Liver (tissue), 3 donors: ENCODE measurements around the gene PTPRD.

Experiments used
- EGR1 ChIP-seq, 2 donors: IDR thresholded peaks; 2 replicates each; pipeline ENCODE4 v1.6.1; 2016 to 2018; ENCODE audit warnings: antibody characterized with exemption in 2 of 2, low read depth in 2 of 2
- FOXA1 ChIP-seq: IDR thresholded peaks from 2 replicates; pipeline ENCODE4 v1.6.1; 2016; ENCODE audit warnings: antibody characterized with exemption
- GABPA ChIP-seq, 2 donors: IDR thresholded peaks in 1 of 2; conservative IDR thresholded peaks in 1 of 2; 2 replicates each; pipeline ENCODE4 v1.6.1; 2016; ENCODE audit warnings: antibody characterized with exemption in 2 of 2, mild to moderate bottlenecking in 1 of 2, moderate library complexity in 1 of 2
- JUND ChIP-seq, 2 donors: IDR thresholded peaks; 2 replicates each; pipeline ENCODE4 v1.6.1; 2016; ENCODE audit warnings: antibody characterized with exemption in 2 of 2
- RAD21 ChIP-seq, 2 donors: IDR thresholded peaks; 2 replicates each; pipeline ENCODE4 v1.6.1; 2016; ENCODE audit warnings: antibody characterized with exemption in 2 of 2, mild to moderate bottlenecking in 2 of 2
- SP1 ChIP-seq: IDR thresholded peaks from 2 replicates; pipeline ENCODE4 v1.6.1; 2018; ENCODE audit warnings: antibody characterized with exemption, mild to moderate bottlenecking
- TAF1 ChIP-seq: conservative IDR thresholded peaks from 2 replicates; pipeline ENCODE4 v1.6.1; 2016; ENCODE audit warnings: antibody characterized with exemption, mild to moderate bottlenecking
- TF ChIP-seq, protein P1 (sequence below): fragments of 150-350 bp; IDR thresholded peaks from 2 replicates; pipeline ENCODE4 v1.5.1; 2017; ENCODE audit warnings: improper control_type of control experiment, low read depth, low read length; ENCODE audit not compliant: missing input control
- TF ChIP-seq, protein P2 (sequence below): IDR thresholded peaks from 2 replicates; pipeline ENCODE4 v1.6.1; 2016; ENCODE audit warnings: antibody characterized with exemption
- TF ChIP-seq, protein P3 (sequence below): IDR thresholded peaks from 2 replicates; pipeline ENCODE4 v1.6.1; 2016; ENCODE audit warnings: antibody characterized with exemption
- TF ChIP-seq, protein P4 (sequence below): IDR thresholded peaks from 2 replicates; pipeline ENCODE4 v1.6.1; 2016; ENCODE audit warnings: antibody characterized with exemption
- donor health status: healthy.
- donor health status: healthy.

DNA sequence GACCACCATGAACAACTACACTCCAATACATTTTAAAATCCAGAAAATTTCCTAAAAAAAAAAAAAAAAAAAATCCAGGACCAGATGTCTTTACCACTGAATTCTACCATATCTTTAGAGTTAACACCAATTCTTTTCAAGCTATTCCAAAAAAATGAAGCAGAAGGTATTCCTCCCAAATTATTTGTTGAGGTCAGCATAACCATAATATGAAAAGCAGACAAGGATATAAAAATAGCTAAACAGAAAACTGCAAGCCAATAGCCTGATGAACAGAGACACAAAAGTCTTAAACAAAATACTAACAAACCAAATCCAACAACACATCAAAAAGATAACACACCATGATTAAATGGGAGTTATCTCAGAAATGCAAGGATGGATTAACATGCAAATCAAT, 695.4 kb downstream of the PTPRD start:
- no peak for TF ChIP-seq TAF1
- TF ChIP-seq, protein P1, sequence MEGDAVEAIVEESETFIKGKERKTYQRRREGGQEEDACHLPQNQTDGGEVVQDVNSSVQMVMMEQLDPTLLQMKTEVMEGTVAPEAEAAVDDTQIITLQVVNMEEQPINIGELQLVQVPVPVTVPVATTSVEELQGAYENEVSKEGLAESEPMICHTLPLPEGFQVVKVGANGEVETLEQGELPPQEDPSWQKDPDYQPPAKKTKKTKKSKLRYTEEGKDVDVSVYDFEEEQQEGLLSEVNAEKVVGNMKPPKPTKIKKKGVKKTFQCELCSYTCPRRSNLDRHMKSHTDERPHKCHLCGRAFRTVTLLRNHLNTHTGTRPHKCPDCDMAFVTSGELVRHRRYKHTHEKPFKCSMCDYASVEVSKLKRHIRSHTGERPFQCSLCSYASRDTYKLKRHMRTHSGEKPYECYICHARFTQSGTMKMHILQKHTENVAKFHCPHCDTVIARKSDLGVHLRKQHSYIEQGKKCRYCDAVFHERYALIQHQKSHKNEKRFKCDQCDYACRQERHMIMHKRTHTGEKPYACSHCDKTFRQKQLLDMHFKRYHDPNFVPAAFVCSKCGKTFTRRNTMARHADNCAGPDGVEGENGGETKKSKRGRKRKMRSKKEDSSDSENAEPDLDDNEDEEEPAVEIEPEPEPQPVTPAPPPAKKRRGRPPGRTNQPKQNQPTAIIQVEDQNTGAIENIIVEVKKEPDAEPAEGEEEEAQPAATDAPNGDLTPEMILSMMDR: no peak
- no peak for TF ChIP-seq RAD21 (IDR thresholded peaks at IDR 0.05)
- no peak for TF ChIP-seq FOXA1
- TF ChIP-seq, protein P2, sequence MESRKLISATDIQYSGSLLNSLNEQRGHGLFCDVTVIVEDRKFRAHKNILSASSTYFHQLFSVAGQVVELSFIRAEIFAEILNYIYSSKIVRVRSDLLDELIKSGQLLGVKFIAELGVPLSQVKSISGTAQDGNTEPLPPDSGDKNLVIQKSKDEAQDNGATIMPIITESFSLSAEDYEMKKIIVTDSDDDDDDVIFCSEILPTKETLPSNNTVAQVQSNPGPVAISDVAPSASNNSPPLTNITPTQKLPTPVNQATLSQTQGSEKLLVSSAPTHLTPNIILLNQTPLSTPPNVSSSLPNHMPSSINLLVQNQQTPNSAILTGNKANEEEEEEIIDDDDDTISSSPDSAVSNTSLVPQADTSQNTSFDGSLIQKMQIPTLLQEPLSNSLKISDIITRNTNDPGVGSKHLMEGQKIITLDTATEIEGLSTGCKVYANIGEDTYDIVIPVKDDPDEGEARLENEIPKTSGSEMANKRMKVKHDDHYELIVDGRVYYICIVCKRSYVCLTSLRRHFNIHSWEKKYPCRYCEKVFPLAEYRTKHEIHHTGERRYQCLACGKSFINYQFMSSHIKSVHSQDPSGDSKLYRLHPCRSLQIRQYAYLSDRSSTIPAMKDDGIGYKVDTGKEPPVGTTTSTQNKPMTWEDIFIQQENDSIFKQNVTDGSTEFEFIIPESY: no peak
- TF ChIP-seq EGR1 (IDR thresholded peaks at IDR 0.05; ENCODE audit: low read depth in 2 of 2): no peak
- TF ChIP-seq, protein P3, sequence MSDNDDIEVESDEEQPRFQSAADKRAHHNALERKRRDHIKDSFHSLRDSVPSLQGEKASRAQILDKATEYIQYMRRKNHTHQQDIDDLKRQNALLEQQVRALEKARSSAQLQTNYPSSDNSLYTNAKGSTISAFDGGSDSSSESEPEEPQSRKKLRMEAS: no peak
- TF ChIP-seq JUND (IDR thresholded peaks at IDR 0.05): no peak
- TF ChIP-seq GABPA (IDR thresholded peaks at IDR 0.05 in 1 of 2, conservative IDR thresholded peaks at IDR 0.05 in 1 of 2): no peak
- TF ChIP-seq SP1: no peak
- TF ChIP-seq, protein P4, sequence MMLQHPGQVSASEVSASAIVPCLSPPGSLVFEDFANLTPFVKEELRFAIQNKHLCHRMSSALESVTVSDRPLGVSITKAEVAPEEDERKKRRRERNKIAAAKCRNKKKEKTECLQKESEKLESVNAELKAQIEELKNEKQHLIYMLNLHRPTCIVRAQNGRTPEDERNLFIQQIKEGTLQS: no peak
